SW480 (cell line): Measurements from ENCODE around the gene GJB6.

ENCODE experiments used
- DNase-seq: peaks from one replicate; pipeline ENCODE4 v3.0.0-alpha.2; 2016; ENCODE audit warnings: low spot score

Gene GJB6

GRCh38 chr13:20185366-20186056 is 46.6 kb downstream of the GJB6 start:
- DNase-seq: no peak

- DNase-seq: peak; percentile 79
Observed at GRCh38 chr13:20182231-20182846, 49.8 kb downstream of the GJB6 start.

DNA sequence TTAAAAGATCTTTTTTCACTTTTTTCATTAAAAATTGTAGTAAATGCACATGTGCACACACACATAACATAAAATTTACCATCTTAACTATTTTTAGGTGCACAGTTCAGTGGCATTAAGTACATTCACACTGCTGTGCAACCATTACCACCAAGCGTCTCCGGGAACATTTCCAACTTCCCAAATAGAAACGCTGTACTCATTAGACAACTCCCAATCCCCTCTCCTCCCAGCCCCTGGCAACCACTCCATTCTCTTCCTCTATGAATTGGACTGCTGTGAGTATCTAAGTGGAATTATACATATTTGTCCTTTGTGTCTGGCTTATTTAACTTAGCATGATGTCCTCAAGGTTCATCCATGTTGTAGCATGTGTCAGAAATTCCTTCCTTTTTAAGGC is 50.9 kb downstream of the GJB6 start:
- no peak for DNase-seq

GRCh38 chr13:20178156-20178555 is 54.0 kb downstream of the GJB6 start:
- DNase-seq: no peak

GRCh38 chr13:20177049-20177831 is 54.9 kb downstream of the GJB6 start:
- DNase-seq: no peak

DNA sequence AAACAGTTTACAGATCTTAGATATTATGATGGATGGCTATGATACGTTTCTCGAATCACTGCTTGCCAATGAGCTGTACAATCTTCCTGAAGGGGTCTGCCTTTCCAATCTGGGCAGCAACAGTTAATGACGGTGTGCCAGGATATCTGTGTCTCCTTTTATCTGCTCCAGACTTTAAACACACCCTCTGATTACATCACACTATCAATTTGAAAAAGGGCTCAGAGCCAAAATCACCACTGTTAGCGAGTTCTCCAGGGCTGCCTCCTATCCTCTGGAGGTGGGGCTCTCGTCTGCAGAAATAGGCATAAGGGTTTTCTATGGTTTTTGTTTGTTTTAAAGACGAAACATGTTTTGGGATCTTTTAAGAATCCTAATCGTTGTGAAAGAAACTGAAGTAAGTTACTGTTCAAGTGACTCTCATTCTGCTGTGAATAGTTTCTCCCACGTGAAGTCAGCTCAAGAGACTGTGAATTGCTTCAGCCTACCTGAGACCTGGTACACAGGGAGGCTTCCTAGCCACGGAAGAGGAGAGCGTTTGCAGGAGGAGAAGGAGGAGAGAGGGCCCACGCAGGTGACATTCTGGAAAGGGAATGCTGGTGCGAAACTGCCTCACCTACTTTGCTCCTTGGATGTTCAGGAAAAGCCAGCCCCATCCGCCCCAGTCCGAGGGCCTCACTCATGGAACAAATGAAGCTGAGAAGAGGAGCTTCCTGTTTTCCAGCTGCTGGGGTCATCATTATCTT is 56.0 kb downstream of the GJB6 start:
- no peak for DNase-seq

DNA sequence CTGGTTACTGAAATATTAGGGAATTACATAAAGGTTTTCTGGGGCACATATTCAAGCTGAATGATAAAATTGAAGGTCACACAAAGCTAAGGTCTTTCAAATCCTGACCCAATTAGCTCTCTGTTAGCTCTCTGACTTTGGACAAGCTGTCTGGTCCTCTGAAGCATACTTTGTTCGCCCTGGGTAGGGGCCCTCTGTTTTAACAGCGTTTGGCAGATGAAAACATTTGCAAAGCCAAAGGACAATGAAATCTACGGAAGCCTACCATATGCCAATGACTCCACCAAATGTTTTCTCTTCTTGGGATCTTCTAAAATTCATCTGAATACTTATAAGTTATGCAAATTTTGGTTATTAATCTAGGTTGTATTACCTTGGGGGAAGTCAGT is 56.7 kb downstream of the GJB6 start:
- DNase-seq: no peak

- DNase-seq: peak; percentile 98
Observed at GRCh38 chr13:20174656-20175405, 57.3 kb downstream of the GJB6 start.

DNA sequence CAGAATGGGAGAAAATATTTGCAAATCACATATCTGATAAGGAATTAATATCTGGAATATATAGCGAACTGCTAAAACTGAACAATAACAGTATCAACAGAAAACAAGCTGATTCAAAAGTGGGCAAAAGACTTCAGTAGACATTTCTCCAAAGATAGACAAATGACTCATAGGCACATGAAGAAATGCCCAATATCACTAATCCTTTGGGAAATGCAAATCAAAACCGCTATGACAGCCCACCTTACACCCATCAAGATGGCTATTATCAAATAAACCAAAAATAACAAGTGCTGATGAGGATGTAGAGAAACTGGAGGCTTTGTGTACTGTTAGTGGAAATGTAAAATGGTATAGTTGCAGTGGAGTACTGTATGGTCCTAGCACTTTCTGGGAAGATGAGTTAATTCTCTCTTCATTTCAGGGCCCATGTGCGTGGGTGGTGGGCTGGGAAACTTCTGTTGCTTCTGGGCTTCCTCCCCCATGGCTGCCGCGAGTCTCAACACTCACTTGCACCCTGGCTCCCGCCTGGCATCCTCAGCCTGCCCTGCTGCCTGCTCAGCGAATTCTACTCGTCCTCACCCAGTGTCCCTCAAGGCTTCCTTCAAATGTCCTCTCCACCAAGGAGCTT is 58.9 kb downstream of the GJB6 start:
- DNase-seq: no peak
